Head of caudate nucleus (tissue), 42 donors: ENCODE results near the gene TBC1D4.

Source experiments
- DNase-seq, 42 donors: peaks; one replicate each; pipeline versions ENCODE4 v3.0.0 to v3.0.0-alpha.2; 2020 to 2021; ENCODE audit warnings: mixed read lengths in 7 of 42
- intact Hi-C: fragments of 100-400 bp; cut with DNase I; formaldehyde crosslinking; loops from one replicate; pipeline ENCODE4 v1.15.0; 2022

The TBC1D4 gene

DNA sequence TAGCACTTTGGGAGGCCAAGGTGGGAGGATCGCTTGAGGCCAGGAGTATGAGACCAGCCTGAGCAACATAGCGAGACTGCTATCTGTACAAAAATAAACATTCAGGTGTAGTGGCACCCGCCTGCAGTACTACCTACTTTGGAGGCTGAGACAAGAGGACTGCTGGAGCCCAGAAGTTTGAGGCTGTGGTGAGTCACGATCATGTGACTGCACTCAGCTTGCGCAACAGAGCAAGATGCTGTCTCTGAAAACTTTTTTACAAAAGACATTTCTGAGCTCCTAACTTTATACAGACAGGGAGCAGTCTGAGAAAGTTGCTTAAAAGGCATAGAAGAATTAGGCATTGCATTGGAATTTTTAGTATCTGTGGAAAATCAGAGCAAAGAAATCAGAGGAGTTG, 10.4 kb upstream of the TBC1D4 start:
- intact Hi-C loops = no loop called here
- DNase-seq = no peak

DNA sequence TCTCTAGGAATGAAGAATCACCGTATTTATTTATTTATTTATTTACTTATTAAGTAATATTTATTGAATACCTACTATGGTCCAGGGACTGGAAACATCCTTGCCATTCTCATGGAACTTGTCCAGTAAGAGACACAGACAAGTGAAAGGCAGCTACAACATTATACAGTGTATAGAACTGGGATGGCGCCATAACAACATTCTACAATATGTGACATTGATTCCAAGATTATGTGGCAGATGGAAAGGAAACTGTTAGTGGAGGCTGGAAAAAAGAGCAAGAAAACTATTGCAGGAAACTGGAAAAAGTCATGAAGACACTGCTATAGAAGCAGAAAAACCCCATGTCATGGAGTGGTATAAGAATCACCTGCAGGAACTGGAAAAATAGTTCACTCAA, 9.4 kb upstream of the TBC1D4 start:
- intact Hi-C loops = no loop called here
- DNase-seq = no peak

DNA sequence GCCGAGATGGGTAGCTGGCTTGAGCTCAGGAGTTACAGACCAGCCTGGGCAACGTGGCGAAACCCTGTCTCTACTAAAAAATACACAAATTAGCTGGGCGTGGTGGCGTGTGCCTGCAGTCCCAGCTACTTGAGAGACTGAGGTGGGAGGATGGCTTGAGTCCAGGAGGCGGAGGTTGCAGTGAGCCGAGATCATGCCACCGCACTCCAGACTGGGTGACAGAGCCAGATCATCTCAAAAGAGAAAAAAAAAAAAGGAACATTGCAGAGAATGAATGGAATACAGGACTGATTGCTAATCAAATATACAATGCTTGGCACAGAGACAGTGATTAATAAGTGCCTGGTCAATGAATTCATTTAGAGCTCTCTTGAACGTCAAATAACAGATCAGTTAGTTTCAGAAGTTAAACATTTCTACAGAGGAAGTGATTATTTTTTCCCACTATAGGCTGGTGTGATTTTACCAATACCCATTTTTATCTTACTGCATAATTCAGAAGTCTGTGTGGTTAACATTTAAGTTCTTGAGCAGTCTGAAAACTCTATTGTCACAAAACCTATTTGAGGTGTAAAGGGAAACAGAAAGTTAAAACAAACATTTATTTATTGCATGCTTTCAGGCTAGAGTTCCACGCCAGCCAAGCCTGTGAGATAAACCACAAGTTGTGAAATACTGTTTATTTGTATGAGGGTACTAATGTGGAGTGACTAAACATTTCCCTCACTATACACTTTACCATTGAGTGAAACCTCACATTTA, 7.7 kb upstream of the TBC1D4 start:
- no peak for DNase-seq
- intact Hi-C loops = loop anchor here (10.0 kb wide), 1 partner anchor 115 kb away; no protein-coding TSS in a partner anchor

DNA sequence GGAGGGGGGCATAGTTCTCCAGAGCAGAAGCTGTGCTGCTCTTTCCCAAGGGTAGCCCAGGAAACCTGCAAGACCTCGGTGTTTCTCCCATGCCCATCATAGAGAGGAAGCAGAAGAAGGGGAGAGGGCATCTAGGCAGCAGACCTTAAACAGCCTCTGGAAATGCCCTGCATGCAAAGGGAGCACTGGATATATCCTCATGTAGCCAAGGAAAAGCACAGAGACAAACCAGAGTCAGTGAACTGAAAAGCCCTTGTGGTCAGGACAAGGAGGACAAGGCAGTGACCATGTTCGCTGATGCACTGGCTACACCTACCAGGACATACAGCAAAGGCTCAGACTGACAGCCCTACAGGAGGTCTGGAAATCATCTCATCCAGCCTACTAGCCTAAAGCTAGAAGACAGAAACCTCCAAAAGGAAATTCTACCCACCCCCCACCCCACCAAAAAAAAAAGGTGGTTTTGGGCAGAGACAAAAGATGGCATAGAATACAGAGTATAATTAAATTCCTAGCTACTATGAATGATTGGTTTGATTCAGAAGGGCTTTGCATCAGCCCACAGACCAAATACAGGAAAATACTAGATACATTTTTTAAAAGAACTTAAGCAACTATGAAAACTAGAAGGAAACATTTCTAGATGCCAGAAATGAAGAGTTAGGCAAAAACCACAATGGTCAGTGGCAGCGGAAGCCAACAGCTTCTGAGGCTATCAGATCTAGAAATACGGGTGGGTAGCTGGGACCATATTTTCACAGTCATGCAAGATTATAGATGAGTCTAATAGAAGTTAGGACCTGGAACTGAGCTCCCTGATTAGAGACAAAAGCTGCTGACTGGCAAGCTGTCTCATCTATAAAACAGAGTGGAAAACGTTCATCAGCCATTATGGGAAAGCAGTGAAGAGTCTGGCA, 4.4 kb upstream of the TBC1D4 start:
- no peak for DNase-seq
- intact Hi-C loops = loop anchor here (10.0 kb wide), 1 partner anchor 112 kb away; no protein-coding TSS in a partner anchor

DNA sequence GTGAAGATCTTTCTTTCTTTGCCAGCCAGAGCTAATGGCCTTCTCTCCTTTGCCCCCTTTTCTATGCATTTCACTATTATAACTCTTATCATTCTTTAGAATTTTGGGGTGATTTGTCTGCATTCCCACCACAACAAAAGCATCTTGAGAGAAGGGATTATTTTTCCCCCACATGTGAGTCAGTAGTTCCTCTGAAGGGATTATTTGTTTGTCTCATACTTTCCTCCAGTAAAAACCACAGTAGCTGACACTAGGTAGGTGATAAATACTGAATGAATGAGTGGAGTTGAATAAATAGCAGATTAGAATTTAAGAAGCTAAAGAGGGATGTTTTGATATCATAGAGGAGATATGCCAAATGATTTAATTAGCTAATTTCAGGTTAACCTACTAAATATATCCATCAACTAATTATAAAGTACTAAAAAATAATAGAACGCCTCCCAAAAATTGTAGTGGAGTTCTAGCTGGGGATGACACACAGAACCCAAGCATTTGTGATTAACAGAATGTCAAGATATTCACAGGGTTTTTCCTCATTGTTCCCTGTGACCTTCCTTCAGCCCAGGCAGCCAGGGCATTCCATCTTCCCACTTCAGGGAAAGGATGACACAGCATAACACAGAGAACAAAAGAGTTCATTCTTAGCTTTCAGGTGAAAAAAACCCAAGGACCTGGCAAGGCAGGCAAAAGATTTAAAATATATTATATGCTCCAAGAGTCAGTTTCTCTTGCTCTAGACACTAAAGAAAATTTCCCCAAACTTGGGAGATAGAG, 3.5 kb upstream of the TBC1D4 start:
- DNase-seq = no peak
- intact Hi-C loops = loop anchor here (10.0 kb wide), 1 partner anchor 111 kb away; no protein-coding TSS in a partner anchor

DNA sequence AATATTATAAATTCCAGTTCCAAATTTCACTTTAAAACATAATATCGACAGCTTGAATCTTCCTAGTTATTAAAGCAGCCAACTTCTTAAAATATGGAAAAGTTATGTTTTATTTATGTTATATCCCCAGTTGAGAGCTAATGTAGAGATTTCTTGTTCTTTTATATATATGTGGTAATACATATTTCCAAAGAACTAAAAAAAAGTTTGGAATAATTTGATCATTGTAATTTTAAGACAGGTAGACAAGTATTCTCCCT, 781 bp upstream of the TBC1D4 start:
- no peak for DNase-seq
- intact Hi-C loops = loop anchor here (5.0 to 10.0 kb wide), 2 partner anchors 65 to 108 kb away; partner anchors contain the start of gene UCHL3

DNA sequence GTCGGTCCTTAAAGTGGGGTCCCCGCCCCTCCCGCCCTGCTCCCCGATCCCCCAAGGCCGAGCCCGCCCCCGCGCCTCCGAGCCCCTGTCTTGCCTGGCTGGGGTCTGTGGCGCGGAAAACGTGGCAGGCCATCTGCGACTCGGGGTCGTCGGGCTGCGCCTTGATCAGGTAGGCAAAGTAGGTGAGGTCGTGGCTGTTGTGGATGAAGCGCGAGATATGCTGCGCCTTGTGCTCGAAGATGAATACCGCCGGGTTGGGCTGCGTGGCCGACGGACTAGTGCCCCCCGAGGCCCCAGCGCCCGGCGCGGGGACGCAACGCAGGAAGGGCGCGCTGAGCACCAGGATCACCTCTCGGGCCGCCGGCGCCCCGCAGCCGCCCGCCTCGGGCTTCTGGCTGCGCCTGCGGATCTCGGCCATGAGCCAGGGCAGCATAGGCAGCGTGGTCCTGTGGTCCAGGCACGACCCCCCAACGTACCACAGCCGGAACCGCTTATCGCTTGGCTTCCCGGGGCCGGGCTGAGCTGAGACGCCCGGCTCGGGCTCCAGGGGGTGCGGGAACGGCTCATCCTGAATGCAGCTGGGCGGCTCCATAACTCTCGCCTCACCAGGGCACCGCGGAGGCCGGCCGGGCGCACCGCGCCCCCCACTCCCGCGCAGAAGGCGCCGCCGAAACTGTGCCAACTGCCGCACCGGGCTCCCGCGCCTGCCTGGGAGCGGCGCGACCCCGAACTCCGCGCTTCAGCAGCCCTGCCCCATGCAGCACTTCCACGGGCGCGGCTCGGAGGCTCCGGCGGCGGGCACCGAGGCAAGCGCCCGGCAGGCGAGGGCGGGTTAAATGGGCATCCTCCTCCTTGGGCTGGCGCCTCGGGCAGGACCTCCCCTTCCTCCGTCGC, 546 bp downstream of the TBC1D4 start:
- intact Hi-C loops = loop anchor here (5.0 to 10.0 kb wide), 2 partner anchors 66 to 107 kb away; partner anchors contain the start of gene UCHL3
- peak in 36 of 42 donors; percentile 10 to 65 (median 32) for DNase-seq

DNA sequence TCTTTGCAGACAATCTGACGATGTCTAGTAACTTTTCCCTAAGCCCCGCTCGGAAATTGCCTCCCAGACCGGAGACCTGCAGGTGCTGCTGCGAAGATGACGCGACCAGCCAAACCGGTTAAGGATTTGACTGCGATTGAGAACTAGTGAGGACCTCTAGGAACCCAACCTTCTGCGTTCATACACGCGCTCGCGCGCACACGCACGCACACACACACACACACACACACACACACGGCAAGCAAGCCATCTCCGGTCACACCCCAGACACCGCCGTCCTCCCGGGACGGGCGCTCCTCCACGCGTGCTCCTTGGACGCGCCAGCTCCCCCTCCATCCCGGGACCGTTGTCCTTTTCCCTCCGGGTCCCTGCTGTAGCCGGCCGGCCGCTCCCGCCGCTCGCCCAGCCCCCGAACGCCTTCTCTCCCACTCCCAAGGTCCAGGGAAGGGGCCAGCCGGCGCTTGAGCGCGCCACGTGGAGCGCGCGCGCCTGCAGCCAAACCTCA, 1.2 kb downstream of the TBC1D4 start:
- DNase-seq = peak; percentile 14 to 77 (median 48)
- intact Hi-C loops = loop anchor here (5.0 to 10.0 kb wide), 2 partner anchors 67 to 106 kb away; partner anchors contain the start of gene UCHL3

DNA sequence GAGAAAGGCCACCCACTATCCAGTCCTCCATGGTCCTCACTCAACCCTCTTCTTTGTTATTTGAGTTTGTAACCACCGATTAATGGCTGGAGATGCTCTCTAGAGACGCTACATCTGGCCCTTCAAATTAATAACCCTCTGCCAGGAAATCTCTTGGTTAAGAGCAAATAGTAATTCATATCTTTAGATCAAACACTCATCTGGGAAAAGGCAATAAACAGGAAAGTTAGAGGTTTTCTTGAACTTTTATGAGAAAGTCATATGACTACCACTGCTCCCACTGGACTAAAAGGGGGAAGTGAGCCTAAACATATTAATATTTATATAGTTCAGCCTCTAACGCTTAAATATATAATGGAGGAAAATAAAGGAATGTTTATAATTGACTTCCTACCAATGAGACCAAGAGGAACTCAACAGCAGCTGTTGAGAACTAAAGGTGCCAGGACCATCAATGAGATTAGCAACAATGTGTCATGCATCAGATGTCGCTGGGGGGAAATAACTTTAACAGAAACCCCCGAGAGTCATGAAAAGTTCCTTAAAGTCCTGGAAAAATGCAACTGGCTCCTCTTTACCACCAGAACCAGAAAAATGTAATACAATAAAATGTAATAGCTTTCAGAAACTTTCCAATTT, 2.7 kb downstream of the TBC1D4 start:
- no peak for DNase-seq
- intact Hi-C loops = no loop called here

DNA sequence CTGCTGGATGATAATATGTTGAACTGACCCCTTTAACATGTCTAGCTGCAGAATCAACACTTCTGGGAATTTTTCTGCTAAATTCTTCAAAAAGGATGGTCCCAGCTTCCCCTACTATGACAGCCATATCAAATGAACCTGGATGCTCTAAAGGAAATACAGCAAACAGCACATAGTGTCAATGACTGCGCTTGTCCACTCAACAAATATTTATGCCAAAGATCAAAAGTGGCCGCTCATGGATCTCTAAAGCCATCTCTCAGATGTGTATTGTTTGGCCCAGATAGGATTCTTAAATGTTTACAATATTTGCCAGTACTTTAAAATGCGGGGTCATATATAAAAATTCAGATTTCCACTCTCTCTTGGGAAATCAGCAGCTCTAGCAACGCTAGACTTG, 3.3 kb downstream of the TBC1D4 start:
- no peak for DNase-seq
- intact Hi-C loops = no loop called here

DNA sequence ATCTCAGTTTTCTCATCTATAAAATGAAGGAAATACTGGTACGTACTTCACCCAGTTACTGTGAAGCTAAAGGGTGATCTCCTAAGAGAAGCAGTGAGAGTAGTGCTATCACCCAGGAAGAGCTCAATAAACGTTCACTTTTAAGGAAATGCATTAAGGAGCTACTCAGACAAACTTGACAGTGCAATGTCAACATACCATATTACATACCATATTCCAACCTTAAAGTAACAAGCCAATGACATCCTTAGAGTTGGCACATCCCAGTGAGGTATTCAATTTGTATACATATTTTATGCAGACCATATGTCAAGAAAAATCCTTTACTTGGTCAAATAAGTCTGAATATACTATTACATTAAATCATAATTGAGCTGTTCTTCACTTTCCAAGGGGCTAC, 7.0 kb downstream of the TBC1D4 start:
- intact Hi-C loops = no loop called here
- DNase-seq = no peak

DNA sequence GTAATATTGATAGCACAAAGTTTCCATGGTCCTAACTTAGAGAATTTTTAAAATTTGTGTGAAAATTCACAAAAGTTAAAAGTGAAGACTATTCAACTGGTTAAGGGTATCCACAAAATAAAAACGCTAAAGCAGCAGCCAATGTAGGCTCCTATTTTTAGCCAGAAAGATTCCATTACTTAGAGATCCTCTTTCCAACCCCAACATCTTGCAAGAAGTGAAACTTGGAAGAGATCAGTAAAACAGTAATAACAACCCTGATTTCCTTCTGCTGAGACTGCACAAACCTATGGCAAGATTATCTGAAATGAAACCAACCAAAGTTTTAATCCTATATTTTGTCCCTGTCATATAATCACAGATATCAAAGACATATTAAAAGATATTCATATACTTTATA, 8.5 kb downstream of the TBC1D4 start:
- intact Hi-C loops = no loop called here
- DNase-seq = no peak

DNA sequence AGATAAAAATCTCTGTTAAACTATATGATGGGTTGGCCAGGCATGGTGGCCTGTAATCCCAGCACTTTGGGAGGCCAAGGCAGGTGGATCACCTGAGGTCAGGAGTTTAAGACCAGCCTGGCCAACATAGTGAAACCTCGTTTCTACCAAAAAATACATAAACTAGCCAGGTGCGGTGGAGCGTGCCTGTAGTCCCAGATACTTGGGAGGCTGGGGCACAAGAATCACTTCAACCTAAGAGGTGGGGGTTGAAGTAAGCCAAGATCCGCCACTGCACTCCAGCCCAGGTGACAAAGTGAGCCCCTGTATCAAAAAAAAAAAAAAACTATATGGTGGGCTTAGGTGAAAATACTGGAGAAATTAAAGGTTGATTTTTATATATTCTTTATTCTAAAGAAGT, 11.3 kb downstream of the TBC1D4 start:
- DNase-seq = no peak

DNA sequence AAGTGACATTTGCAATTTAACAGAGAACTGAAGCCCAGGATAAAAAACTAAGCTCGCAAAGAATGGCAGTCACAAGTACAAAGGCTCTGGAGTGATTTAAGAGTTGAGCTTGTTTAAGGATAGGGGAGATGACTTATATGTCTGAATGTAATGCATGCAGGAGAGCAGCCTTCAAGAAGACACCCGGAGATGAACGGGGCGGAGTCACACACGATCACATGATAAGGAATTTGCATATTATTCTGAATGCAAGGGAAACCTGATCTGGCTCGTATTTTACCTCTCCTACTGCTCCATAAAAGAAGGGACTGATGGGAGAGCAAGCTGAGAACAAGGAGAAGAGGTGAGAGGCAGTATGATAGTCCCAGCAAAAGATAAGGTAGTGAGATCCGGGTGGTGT, 12.9 kb downstream of the TBC1D4 start:
- no peak for DNase-seq
- intact Hi-C loops = no loop called here

More for the DNA sequence above, 11.3 kb downstream of the TBC1D4 start:
- intact Hi-C loops = no loop called here

DNA sequence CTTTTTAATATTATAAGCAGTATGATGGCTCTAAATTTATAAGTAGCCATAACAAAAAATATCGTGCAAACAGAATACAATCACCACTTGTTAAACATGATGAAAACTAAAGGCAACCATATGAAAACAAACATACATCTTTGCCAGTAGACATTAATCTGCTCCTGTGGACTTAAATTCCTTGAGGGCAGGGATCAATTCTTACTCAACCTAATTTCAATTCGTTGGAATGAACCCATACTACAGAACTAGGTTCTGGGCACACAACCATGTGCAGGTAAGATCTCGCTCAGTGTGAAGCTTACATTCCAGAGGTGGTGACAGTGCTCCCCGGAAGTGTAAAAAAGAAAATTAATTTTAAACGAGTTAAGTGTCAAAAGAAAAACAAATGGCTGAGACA, 13.4 kb downstream of the TBC1D4 start:
- intact Hi-C loops = no loop called here

DNA sequence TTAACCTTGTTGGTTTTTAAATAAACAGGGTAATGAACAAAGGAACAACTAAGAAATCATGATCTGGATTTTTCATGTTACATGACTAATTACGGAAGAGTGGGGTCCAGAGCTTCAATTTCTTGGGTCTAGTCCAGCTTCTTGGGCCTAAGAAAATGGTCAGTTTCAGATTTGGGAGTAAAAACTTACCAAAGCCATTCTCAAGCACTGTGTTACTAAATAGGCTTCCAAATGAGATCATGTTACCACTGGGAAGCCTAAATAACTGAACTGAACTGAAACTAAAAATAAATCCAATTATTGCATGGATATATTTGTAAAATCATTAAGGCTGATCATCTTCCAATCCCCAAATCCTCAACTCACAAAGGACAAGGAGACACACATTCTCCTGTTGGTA, 13.9 kb downstream of the TBC1D4 start:
- DNase-seq = no peak
- intact Hi-C loops = no loop called here

More for the DNA sequence above, 13.4 kb downstream of the TBC1D4 start:
- DNase-seq = no peak

DNA sequence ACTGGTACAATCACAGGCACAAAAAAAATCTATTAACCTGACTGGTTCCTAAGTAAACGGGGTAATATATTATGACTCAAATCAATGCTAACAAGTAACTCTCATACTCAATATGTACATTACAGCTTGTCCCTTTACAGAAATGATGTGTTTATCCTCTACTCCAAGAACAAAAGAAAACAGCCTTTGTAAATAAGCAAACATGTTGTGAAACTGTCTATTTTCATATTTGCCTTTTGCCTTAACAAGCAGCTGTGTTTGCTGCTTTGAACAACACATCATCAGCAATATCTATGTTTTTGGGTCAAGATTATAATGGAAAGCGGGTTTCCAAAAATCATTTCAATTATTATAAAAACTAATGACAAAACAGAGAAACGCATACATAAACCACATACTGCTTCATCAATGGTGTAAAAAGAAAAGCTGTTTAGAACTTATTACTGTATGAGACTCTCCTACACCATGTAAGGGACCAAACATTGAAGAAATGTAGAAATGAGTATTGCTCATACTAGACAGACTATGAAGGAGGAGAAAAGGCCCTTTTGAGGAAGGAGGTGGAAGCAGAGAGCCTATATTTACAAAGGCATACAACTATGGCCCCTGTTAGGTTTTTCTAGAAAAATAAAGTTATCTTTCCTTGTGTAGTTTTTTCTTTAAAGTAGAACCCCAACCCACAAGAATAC, 14.8 kb downstream of the TBC1D4 start:
- intact Hi-C loops = no loop called here
- no peak for DNase-seq
